Ishikawa (cell line): ENCODE results near the gene AFDN.

Source experiments
- CEBPB ChIP-seq: IDR thresholded peaks from 2 replicates; pipeline ENCODE4 v1.6.1; 2012
- CREB1 ChIP-seq: IDR thresholded peaks from 2 replicates; pipeline ENCODE4 v1.6.1; 2012; ENCODE audit warnings: low read depth
- EGR1 ChIP-seq: IDR thresholded peaks from 2 replicates; pipeline ENCODE4 v1.6.1; 2012
- EP300 ChIP-seq: IDR thresholded peaks from 2 replicates; pipeline ENCODE4 v1.6.1; 2012; ENCODE audit warnings: borderline replicate concordance
- FOXM1 ChIP-seq: IDR thresholded peaks from 2 replicates; pipeline ENCODE4 v1.6.1; 2012; ENCODE audit warnings: low read depth, borderline replicate concordance
- RAD21 ChIP-seq: IDR thresholded peaks from 2 replicates; pipeline ENCODE4 v1.6.1; 2012; ENCODE audit warnings: low read depth
- TAF1 ChIP-seq: IDR thresholded peaks from 2 replicates; pipeline ENCODE4 v1.6.1; 2012; ENCODE audit warnings: low read depth, mild to moderate bottlenecking
- TCF12 ChIP-seq: IDR thresholded peaks from 2 replicates; pipeline ENCODE4 v1.6.1; 2012; ENCODE audit warnings: low read depth
- TEAD4 ChIP-seq: IDR thresholded peaks from 2 replicates; pipeline ENCODE4 v1.6.1; 2012
- USF1 ChIP-seq: IDR thresholded peaks from 2 replicates; pipeline ENCODE4 v1.6.1; 2012
- YY1 ChIP-seq: IDR thresholded peaks from 2 replicates; pipeline ENCODE4 v1.6.1; 2012; ENCODE audit warnings: low read depth
- TF ChIP-seq, protein P1 (sequence below): IDR thresholded peaks from 2 replicates; pipeline ENCODE4 v1.6.1; 2012
- TF ChIP-seq, protein P2 (sequence below): IDR thresholded peaks from 2 replicates; pipeline ENCODE4 v1.6.1; 2012; ENCODE audit warnings: low read depth, mild to moderate bottlenecking

DNA sequence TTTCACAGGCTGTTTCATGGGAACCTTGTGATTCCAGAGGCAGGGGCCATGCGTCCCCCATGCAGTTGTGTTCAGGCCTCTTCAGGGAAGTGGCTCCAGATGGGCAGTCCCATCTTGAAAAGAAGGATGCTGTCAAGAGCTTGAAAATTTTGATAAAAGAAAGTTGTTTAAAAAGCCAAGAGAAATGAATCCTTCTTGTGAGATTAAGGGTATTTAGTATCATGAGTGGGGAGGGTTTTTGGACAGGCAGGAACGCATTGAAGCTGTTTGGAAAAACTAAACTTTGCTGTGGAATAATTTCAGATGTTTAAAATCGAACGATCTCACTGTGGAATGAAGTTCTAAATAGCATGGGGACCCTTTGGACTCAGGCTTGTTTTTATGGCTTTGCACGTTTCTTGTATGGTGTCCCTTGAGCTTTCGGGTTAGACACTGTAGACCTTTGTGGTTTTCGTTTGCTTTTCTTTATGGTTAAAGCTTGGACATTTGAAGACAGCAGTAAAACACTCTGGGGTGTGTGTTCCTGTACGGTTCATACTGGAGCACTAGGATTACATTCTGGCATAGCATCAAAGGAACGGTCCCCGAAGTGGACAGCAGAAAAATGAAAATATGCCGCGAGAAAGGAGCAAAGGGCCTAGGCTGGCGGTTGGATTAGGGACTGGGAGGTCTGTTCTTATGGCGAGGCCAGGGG lies 188.9 kb downstream of the AFDN start:
- TF ChIP-seq TEAD4 = no peak
- no peak for TF ChIP-seq YY1
- TF ChIP-seq USF1 = no peak
- TF ChIP-seq, protein P1, sequence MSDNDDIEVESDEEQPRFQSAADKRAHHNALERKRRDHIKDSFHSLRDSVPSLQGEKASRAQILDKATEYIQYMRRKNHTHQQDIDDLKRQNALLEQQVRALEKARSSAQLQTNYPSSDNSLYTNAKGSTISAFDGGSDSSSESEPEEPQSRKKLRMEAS = no peak
- TF ChIP-seq, protein P2, sequence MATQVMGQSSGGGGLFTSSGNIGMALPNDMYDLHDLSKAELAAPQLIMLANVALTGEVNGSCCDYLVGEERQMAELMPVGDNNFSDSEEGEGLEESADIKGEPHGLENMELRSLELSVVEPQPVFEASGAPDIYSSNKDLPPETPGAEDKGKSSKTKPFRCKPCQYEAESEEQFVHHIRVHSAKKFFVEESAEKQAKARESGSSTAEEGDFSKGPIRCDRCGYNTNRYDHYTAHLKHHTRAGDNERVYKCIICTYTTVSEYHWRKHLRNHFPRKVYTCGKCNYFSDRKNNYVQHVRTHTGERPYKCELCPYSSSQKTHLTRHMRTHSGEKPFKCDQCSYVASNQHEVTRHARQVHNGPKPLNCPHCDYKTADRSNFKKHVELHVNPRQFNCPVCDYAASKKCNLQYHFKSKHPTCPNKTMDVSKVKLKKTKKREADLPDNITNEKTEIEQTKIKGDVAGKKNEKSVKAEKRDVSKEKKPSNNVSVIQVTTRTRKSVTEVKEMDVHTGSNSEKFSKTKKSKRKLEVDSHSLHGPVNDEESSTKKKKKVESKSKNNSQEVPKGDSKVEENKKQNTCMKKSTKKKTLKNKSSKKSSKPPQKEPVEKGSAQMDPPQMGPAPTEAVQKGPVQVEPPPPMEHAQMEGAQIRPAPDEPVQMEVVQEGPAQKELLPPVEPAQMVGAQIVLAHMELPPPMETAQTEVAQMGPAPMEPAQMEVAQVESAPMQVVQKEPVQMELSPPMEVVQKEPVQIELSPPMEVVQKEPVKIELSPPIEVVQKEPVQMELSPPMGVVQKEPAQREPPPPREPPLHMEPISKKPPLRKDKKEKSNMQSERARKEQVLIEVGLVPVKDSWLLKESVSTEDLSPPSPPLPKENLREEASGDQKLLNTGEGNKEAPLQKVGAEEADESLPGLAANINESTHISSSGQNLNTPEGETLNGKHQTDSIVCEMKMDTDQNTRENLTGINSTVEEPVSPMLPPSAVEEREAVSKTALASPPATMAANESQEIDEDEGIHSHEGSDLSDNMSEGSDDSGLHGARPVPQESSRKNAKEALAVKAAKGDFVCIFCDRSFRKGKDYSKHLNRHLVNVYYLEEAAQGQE = no peak
- TF ChIP-seq EP300 = no peak
- TF ChIP-seq TCF12 = no peak
- no peak for TF ChIP-seq TAF1
- no peak for TF ChIP-seq CEBPB
- TF ChIP-seq EGR1 = no peak
- no peak for TF ChIP-seq RAD21
- TF ChIP-seq FOXM1 = no peak
- no peak for TF ChIP-seq CREB1
